ENCODE results near the gene DSP.

DNA sequence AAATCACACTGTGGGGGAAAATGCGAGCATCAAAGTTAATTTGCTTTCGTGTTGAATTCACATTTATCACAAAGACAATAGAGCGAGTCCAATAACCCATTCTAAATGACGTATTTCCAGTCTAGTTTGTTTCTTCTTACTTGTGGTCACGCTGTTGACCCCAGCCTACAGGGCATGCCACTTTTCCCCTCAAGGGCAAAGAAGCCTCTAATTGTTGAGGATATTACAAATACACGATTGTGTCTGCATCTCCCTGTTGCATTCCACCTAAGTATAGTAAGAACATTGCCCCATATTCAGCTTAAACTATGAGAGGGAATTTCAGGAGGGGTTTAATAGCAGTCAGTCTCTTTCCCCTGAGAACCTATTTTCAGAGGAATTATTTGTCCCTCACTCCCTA, 37.4 kb upstream of the DSP start:
- TF ChIP-seq CTCF (IDR thresholded peaks at IDR 0.05; ENCODE audit: insufficient read depth, low read length) = no peak
- TF ChIP-seq POLR2AphosphoS5 (IDR thresholded peaks at IDR 0.05; ENCODE audit: low read depth) = no peak
- no peak for TF ChIP-seq GABPA (IDR thresholded peaks at IDR 0.05; ENCODE audit: low read depth)
- TF ChIP-seq, protein P1, sequence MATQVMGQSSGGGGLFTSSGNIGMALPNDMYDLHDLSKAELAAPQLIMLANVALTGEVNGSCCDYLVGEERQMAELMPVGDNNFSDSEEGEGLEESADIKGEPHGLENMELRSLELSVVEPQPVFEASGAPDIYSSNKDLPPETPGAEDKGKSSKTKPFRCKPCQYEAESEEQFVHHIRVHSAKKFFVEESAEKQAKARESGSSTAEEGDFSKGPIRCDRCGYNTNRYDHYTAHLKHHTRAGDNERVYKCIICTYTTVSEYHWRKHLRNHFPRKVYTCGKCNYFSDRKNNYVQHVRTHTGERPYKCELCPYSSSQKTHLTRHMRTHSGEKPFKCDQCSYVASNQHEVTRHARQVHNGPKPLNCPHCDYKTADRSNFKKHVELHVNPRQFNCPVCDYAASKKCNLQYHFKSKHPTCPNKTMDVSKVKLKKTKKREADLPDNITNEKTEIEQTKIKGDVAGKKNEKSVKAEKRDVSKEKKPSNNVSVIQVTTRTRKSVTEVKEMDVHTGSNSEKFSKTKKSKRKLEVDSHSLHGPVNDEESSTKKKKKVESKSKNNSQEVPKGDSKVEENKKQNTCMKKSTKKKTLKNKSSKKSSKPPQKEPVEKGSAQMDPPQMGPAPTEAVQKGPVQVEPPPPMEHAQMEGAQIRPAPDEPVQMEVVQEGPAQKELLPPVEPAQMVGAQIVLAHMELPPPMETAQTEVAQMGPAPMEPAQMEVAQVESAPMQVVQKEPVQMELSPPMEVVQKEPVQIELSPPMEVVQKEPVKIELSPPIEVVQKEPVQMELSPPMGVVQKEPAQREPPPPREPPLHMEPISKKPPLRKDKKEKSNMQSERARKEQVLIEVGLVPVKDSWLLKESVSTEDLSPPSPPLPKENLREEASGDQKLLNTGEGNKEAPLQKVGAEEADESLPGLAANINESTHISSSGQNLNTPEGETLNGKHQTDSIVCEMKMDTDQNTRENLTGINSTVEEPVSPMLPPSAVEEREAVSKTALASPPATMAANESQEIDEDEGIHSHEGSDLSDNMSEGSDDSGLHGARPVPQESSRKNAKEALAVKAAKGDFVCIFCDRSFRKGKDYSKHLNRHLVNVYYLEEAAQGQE (IDR thresholded peaks at IDR 0.05; ENCODE audit: insufficient replicate concordance, low read depth) = no peak
- TF ChIP-seq SPI1 (IDR thresholded peaks at IDR 0.05; ENCODE audit: borderline replicate concordance, low read depth) = no peak
